Measurements from ENCODE around the gene CRIP3. TPM values are rescaled to one million over a fixed set of nuclear protein-coding genes. Genes with fewer than 3 reads are reported as not detected.

The CRIP3 gene
- total and polyA plus RNA-seq, 2 of the 13 experiments (the other 11 are each of a cell fraction or from before 2014, with no cell fraction given): 6.3 to 9.3 TPM

DNA sequence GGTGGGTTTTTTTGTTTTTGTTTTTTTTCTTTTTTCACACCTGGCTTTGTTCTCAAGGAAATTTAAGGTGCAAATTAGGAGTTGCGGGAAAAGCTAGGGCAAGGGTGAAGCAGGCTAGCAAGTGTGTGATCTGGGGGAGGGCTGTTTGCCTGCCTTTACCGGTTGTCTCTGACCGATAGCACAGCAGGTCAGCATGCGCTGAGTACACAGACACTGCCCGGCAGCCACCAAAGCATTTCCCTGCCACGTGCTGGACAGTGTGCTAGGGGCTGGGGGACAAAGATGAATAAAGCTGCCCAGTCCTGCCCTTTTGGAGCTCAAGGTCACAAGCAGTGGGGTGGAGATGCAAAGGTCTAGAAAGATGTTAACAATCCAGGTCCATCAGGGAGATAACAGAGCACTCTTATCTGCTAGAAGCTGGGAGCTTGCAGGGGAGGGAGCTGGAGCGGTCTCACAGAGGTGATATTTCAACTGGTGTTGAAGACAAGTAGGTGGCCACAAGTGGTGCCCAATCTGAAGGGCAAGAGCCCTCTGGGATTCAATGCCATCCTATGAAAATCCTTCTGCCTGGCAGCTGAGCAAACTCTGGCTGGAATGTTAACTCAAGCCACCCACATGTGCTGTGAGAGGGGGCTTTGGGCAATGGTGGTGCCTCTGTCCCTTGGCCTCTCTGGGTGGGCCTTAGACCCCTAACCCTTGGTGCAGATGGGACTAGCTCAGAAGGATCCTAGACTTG, 40.8 kb downstream of the CRIP3 start (continued):
- TF ChIP-seq, protein P1, sequence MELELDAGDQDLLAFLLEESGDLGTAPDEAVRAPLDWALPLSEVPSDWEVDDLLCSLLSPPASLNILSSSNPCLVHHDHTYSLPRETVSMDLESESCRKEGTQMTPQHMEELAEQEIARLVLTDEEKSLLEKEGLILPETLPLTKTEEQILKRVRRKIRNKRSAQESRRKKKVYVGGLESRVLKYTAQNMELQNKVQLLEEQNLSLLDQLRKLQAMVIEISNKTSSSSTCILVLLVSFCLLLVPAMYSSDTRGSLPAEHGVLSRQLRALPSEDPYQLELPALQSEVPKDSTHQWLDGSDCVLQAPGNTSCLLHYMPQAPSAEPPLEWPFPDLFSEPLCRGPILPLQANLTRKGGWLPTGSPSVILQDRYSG (CRISPR knock-in tag; IDR thresholded peaks at IDR 0.05): 0 out of 2 replicates have a peak, but pooled peaks have one; percentile 48
- TF ChIP-seq MTA1 (CRISPR knock-in tag; IDR thresholded peaks at IDR 0.05; ENCODE audit: borderline replicate concordance) (peak; percentile 100), ZBTB3 (CRISPR knock-in tag; IDR thresholded peaks at IDR 0.05; ENCODE audit: borderline replicate concordance, low read depth) (peak; percentile 97), TEAD3 (CRISPR knock-in tag; optimal IDR thresholded peaks at IDR 0.05; ENCODE audit: borderline replicate concordance) (peak; percentile 97), DMAP1 (CRISPR knock-in tag; IDR thresholded peaks at IDR 0.05) (peak; percentile 100), ZNF431 (CRISPR knock-in tag; IDR thresholded peaks at IDR 0.05; ENCODE audit: borderline replicate concordance, low read depth) (peak; percentile 99), EHMT2 (IDR thresholded peaks at IDR 0.05; ENCODE audit: borderline replicate concordance, low read depth, low read length) (no peak; the same call in 1 of the 2 replicates), TARDBP (CRISPR knock-in tag; IDR thresholded peaks at IDR 0.05) (peak; percentile 100), SIN3B (IDR thresholded peaks at IDR 0.05; ENCODE audit: low read length) (no peak), MTA3 (CRISPR knock-in tag; IDR thresholded peaks at IDR 0.05) (no peak), CCDC6 (CRISPR knock-in tag; IDR thresholded peaks at IDR 0.05) (peak; percentile 99), XBP1 (CRISPR knock-in tag; IDR thresholded peaks at IDR 0.05) (0 out of 2 replicates have a peak, but pooled peaks have one; percentile 8), ZFP36L1 (CRISPR knock-in tag; IDR thresholded peaks at IDR 0.05) (peak; percentile 99), ZNF572 (CRISPR knock-in tag; IDR thresholded peaks at IDR 0.05) (peak; percentile 94; the same call in 1 of the 2 replicates), ZNF720 (CRISPR knock-in tag; IDR thresholded peaks at IDR 0.05) (no peak; the same call in 1 of the 2 replicates), YEATS4 (CRISPR knock-in tag; IDR thresholded peaks at IDR 0.05; ENCODE audit: borderline replicate concordance) (peak; percentile 99), ATM (IDR thresholded peaks at IDR 0.05; ENCODE audit: borderline replicate concordance) (peak; percentile 32; the same call in 1 of the 2 replicates)
- TF ChIP-seq, protein P2, sequence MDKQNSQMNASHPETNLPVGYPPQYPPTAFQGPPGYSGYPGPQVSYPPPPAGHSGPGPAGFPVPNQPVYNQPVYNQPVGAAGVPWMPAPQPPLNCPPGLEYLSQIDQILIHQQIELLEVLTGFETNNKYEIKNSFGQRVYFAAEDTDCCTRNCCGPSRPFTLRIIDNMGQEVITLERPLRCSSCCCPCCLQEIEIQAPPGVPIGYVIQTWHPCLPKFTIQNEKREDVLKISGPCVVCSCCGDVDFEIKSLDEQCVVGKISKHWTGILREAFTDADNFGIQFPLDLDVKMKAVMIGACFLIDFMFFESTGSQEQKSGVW (CRISPR knock-in tag; IDR thresholded peaks at IDR 0.05; ENCODE audit: borderline replicate concordance): peak; percentile 71; the same call in 1 of the 2 replicates
- TF ChIP-seq, protein P3, sequence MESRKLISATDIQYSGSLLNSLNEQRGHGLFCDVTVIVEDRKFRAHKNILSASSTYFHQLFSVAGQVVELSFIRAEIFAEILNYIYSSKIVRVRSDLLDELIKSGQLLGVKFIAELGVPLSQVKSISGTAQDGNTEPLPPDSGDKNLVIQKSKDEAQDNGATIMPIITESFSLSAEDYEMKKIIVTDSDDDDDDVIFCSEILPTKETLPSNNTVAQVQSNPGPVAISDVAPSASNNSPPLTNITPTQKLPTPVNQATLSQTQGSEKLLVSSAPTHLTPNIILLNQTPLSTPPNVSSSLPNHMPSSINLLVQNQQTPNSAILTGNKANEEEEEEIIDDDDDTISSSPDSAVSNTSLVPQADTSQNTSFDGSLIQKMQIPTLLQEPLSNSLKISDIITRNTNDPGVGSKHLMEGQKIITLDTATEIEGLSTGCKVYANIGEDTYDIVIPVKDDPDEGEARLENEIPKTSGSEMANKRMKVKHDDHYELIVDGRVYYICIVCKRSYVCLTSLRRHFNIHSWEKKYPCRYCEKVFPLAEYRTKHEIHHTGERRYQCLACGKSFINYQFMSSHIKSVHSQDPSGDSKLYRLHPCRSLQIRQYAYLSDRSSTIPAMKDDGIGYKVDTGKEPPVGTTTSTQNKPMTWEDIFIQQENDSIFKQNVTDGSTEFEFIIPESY (CRISPR knock-in tag; IDR thresholded peaks at IDR 0.05): peak; percentile 97
- TF ChIP-seq, protein P4, sequence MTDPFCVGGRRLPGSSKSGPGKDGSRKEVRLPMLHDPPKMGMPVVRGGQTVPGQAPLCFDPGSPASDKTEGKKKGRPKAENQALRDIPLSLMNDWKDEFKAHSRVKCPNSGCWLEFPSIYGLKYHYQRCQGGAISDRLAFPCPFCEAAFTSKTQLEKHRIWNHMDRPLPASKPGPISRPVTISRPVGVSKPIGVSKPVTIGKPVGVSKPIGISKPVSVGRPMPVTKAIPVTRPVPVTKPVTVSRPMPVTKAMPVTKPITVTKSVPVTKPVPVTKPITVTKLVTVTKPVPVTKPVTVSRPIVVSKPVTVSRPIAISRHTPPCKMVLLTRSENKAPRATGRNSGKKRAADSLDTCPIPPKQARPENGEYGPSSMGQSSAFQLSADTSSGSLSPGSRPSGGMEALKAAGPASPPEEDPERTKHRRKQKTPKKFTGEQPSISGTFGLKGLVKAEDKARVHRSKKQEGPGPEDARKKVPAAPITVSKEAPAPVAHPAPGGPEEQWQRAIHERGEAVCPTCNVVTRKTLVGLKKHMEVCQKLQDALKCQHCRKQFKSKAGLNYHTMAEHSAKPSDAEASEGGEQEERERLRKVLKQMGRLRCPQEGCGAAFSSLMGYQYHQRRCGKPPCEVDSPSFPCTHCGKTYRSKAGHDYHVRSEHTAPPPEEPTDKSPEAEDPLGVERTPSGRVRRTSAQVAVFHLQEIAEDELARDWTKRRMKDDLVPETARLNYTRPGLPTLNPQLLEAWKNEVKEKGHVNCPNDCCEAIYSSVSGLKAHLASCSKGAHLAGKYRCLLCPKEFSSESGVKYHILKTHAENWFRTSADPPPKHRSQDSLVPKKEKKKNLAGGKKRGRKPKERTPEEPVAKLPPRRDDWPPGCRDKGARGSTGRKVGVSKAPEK (CRISPR knock-in tag; IDR thresholded peaks at IDR 0.05; ENCODE audit: borderline replicate concordance): peak; percentile 99; the same call in 1 of the 2 replicates
- TF ChIP-seq, protein P5, sequence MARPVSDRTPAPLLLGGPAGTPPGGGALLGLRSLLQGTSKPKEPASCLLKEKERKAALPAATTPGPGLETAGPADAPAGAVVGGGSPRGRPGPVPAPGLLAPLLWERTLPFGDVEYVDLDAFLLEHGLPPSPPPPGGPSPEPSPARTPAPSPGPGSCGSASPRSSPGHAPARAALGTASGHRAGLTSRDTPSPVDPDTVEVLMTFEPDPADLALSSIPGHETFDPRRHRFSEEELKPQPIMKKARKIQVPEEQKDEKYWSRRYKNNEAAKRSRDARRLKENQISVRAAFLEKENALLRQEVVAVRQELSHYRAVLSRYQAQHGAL (CRISPR knock-in tag; IDR thresholded peaks at IDR 0.05; ENCODE audit: not compliant biosample characterization): peak; percentile 28
- TF ChIP-seq, protein P6, sequence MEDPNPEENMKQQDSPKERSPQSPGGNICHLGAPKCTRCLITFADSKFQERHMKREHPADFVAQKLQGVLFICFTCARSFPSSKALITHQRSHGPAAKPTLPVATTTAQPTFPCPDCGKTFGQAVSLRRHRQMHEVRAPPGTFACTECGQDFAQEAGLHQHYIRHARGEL (CRISPR knock-in tag; IDR thresholded peaks at IDR 0.05): peak; percentile 88
